Thyroid gland (tissue), 4 donors: ENCODE results near the gene GALNT1.

Experiments
- CTCF ChIP-seq, 6 experiments: fragments of 200-600 bp in 3 of 6; fragments of 450-650 bp in 3 of 6; sonication (generic) in 3 of 6; IDR thresholded peaks; one replicate each; pipeline ENCODE4 v1.5.1; 2016 to 2019; ENCODE audit warnings: antibody characterized with exemption in 6 of 6, mild to moderate bottlenecking in 2 of 6, inconsistent platforms in 1 of 6, moderate library complexity in 1 of 6
- POLR2A ChIP-seq, 2 donors: fragments of 450-650 bp; IDR thresholded peaks; one replicate each; pipeline ENCODE4 v1.6.1; 2017; ENCODE audit warnings: antibody characterized with exemption in 2 of 2, mild to moderate bottlenecking in 2 of 2, moderate library complexity in 1 of 2

- no peak for TF ChIP-seq CTCF (IDR thresholded peaks at IDR 0.05)
- no peak for TF ChIP-seq POLR2A (IDR thresholded peaks at IDR 0.05)
These were observed 171.9 kb downstream of the GALNT1 start for GRCh38 chr18:35753306-35753910.
